HG02759 (cell line): ENCODE data around the gene TSPAN3.

Source experiments
- ATAC-seq: cut with Tn5 transposase; IDR thresholded peaks from one replicate; pipeline ENCODE4 v1.9.1; 2021; ENCODE audit warnings: mild to moderate bottlenecking, moderate library complexity; ENCODE audit not compliant: unreplicated experiment

Gene TSPAN3

DNA sequence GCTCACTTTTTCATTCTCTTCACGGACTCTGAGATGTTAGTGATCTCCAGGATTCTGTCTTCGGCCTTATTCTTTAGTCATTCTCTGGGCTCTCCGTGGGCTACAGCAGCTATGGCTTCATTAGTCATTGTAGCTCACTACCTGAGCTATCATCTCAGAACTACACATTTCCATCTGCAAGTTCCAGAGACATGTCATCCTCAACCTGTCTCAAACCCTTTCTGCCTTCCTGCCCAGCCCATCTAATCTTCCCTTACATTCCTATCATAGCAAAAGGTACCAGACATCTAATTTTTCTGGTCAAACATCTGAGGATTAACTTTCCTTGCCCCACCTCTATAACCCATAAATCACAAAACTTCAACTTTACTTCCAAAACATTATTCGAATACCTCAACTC, 13.2 kb downstream of the TSPAN3 start:
- ATAC-seq, result no peak

DNA sequence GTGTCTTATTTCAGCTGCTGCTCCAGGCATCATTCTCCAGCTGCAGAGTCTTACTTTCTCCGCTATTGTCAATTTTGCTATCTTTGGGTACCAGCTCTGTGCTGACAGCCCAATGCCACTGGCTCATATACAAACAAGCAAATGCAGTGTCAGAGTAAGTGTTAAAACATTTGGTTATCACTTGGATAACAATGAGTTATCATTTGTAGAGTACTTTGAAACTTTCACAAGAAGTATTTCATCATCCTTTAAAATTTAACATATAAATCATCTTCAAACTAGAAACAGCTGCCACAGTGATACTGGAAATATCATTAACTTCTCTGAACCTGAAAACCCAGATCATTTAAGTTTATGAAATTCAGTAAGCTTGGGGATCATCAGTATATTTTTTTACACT, 13.8 kb downstream of the TSPAN3 start:
- ATAC-seq, result no peak

DNA sequence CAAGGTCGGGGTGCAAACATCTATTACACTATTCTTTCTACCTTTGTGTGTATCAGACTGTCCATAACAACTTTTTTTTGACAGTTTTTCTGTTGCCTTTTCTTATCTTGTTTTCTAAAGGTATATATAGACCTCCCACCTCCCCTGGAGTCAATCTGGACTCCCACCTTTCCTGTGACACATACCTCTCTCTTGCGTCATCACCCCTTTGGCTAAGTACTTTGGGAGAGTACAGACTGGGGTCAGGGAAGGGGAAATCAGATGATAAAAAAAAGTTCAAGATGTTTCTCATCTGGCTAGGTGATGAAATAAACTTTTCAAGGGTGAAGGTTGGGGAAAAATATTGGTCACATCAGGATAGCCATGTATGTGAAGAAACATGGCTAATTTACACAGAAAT, 17.2 kb downstream of the TSPAN3 start:
- ATAC-seq, result no peak

DNA sequence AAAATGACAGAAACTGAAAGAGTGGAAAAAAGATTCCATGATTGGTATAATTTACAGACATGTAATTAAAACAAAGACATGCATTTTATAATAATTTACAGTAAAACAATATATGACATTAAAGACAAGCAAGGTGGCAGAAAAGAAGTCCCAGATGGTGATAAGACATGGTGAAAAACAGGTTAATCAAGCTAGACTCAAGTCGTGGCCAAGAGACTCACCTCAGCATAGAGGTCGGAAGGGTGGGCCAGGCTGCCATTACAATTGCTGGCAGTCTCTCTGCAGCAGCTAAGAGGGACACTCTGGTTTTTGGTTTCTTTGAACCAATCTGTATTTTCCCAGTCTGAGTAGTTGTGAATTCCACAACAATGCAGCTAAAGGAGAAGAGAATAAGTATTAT, 18.4 kb downstream of the TSPAN3 start:
- no peak for ATAC-seq

DNA sequence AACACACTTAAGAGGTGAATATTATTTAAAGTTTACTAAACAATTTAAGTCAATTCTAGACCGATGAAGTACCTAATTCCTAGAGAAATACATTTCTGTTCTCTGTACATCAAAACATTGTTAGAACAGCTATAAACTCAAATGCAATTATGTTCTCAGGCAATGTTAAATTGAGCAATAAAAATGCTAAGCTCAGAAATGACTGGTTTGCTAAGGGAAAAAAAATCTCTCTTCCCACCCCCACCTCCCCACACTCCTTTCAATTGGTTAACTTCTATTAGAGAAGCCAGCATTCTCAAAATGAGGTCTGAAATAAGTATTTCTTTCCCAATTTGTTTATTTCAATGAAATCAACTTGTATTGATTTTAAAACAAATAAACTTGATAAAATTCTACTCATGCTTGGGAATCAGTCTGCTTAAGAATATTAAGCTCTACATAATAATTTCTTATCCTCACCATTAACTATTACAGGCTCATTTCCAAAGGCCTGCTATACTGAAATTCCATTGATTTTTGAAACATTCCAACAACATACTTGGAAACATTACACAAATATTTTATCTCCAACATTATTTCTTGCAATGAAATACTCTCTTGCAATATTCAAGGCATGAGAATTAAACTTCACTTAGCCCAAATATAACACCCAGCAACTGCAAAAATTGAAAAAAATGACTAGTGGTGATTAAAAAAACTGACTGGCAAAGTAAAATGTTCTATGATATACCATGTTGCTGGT, 22.6 kb downstream of the TSPAN3 start:
- no peak for ATAC-seq

DNA sequence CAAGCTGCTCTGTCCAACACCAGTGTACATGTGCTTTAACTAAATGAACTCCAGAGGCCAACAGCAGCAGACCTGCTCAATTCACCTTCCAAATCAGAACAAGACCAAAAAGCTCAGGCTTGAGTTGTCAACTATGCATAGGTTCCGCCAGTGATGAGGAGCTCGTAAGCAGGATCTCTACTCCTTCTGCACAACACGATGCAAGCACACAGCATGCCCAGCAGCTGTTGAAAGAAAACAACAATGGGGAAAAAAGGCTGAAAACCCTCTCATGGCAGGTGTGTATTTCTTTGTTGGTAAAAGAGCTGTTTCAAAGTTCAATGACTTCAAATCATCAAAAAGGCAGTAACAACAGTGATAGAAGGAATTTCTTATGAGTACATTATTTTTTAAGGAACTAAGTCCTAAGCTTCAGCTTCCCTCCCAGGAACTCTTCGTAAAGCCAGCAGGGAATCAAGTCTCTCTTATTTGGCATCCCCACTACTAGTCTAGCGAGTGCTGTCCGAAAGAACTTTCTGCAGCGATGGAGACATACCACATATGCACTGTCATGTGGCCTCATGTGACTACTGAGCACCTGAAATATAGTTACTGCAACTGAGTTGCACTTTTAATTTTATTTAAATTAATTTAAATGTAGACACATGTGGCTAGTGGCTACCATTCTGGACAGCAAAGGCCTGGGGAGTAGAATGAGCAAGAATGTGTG, 24.1 kb downstream of the TSPAN3 start:
- ATAC-seq, result no peak

DNA sequence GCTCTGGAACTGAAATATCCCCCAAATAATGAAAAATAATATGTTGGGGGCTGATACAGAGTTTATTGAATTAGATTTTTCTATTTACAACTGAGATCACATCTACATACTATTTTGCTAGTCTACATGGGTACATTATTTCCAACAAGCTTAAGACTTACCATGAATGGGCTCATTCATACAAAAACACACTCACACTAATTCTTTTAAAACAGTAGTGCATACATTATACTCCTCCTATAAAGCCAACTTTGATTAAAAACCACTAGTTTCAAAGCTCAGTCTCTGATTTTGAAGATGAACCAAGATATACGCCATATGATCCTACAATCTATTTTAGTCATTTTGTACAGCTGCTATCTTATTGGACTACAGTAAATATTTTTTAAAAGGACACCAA, 24.9 kb downstream of the TSPAN3 start:
- no peak for ATAC-seq

DNA sequence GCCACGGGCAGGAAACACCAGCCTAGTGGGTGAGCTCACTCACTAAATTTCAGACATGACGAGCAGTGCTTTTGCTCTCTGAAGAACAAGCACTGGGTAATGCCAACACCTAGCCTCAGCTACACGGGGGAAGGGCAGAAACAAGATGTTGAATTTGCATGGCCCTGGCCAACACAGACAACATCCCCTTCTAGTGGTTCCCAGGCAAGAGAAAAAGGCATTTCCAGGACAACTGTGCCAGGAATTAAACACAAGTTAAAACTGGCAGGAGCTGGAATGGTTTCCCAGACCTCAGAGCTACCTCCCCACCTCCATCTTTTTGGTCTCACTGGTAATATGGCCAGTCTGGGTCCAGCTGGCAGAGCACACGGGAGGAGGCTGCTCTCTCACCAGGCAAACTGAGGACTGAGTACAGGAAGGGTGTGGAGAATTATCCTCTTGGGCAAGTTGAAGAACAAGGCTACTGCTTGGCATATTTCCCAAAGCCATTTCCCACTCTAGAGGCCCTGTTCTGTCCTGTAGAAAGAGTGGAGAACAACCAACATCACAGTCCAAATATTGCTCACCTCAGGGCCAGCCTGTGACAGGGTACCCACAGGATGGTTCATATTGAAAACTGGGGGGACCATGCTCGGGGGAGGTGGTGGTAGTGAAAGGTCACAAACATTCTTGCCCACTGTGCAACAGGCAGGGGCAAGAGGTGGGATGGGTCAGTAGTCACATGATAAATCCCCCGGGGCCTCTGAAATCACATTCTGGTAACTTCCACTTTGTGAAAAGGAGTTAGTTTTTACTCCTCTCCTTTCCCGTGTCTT, 26.5 kb downstream of the TSPAN3 start:
- no peak for ATAC-seq

DNA sequence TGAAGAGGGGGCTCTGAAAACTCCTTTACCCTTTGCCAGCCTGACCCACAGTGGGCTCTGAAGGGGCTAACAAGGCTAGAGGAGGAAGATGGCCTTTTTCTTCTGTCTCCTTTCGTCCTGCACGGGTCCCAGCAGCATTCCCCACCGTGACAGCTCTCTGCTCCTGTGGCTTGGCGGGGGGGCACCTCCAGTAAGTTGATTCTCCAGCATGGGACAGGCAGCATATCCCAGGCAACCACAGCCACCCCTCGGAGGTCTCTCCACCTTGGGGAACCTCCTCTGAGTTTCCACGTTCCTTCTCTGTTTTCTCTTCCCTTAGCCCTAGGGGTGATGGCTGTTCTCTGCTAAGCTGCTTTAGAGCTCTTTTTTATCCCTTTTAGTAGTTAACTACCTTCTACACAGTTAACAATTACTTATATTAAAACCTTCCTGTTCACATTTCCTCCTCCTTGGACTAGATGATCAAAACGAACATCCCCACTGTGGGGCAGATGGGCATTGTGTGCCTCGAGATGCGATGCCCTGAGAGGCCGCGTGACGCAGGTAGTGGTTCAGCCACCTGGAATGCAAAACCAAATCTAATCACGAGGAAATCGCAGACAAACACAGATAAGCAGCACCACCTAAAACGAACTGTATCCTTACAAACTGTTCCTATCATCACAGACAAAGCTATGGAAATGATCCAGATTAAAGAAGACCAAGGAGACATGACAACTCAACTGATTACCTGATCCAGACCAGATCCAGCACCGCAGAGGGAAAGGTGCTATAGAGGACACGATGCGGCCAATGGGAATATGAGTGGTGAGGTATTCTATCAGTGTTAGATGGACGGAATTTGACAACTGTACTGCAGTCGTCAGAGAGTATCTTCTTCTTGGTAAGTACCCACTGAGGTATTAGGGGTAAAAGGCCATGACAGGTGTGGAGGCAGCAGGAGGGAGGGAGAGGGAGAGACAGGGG, 27.7 kb downstream of the TSPAN3 start:
- no peak for ATAC-seq

DNA sequence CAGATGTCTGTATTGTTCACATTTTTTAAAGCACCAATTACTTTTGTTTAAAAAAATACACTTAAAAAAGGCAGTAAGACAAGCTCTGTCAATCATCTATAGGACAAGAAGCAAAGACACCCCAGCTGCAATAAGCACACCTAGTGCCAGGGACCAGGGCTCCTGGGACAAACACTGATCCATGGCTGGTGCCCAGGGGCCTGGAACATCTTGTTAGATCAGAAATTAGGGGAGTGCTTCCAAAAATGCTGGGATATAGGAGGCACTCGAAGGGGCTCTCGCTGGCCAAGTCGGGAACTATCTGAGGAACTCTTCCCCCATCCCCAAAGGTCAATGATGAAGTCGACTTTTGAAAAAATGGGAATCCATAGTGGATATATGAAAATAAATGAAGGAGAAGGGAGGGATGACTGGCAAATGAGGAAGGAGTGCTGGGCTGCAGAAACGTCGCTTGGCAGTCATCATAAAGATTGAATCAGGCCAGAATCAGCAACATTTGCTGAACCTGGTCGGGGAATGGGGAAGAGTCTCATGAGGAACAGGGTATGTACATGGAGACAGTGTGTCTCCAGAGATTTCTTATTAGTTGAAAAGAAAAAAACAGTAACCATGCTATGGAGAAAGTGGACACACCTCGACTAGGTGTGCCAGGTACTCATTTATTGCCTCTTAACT, 28.5 kb downstream of the TSPAN3 start:
- ATAC-seq, result no peak

DNA sequence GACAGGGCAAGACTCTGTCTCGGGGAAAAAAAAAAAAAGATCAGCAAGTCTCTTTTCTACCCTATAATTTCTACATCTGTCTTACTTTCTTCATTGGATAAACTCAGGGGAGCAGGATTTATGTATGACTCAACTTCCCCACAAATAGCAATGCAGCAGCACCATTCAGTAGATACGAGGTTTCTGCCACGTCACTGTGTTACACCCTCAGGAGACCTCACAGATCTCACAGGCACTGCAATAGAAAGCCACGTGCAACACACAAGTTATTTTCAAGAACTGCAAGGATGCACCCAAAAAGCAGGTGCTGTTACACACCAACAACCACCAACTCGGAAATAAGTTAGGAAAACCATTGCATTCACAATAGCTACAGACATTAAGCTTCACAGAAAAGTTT, 30.2 kb downstream of the TSPAN3 start:
- no peak for ATAC-seq

DNA sequence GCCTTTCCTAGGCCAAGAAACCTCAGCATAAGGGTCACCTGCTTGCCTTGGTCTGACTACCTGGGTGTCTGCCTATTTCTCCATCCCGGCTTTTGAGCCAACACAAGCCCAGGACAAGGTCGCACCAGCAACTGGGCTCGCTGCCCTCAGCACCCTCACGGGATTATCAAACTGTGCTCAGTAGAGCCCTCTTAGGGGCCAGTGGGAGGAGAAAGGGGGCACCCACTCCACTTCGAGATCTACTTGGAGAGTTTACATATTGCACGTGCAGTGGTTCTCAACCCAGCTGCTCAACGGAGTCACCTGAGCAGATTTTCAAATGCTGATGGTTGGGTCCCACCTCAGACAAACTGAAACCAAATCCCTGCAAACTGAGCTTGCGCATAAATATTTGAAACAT, 31.1 kb downstream of the TSPAN3 start:
- no peak for ATAC-seq

DNA sequence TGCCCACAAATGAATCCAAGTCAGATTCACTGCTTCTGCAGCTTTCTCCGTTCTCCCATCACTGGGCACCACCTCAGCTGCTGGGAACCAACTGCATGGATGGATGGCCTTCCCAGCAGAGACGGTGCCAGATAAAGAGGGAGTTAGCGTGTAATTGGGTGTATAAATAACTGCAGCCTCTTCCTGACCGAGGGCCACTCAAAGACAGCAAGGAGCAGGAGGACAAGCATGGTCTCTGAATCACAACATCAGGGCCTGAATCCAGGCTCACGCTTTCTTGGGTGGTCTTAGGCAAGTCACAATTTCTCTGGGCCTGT, 31.7 kb downstream of the TSPAN3 start:
- no peak for ATAC-seq

DNA sequence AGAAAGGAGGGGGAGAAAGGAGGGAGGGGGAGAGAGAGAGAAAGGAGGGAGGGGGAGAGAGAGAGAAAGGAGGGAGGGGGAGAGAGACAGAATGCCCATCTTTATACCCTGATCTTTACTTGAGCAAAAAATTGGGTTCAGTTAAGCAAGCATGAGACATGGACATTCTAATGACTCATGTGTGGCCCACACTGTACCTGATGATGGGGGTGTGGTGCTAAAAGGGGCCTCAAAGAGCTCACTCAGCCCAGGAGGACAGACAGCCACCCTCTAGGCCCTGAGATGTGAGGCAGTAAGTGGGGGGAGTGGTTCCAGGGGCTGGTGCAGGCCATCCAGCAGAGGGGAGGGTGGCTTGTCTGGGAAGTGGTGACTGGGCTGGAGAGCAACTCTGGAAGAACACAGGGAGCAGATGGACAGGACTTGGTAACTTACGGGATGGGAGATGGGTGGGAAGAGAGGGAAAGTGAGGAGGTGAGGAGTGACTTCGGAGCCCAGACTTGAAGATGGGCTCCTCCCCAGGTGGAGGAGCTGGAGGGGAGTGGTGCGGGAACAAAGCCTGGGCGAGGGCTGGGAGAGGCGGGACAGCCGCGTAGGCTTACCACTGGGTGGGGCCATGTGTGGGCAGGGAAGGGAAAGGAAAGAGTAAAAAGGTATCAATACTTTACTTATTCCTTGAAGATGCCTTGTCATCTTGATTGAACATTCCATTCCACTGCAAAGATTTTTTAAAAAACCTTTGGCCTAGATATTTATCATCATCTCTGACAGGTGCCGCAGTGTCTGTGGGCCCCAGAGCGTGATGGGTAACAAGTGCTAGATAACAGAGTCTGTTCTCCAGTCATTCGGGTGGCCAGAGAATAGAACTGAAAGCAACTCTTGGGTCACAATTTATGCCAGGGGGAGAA, 32.3 kb downstream of the TSPAN3 start:
- ATAC-seq, result no peak

DNA sequence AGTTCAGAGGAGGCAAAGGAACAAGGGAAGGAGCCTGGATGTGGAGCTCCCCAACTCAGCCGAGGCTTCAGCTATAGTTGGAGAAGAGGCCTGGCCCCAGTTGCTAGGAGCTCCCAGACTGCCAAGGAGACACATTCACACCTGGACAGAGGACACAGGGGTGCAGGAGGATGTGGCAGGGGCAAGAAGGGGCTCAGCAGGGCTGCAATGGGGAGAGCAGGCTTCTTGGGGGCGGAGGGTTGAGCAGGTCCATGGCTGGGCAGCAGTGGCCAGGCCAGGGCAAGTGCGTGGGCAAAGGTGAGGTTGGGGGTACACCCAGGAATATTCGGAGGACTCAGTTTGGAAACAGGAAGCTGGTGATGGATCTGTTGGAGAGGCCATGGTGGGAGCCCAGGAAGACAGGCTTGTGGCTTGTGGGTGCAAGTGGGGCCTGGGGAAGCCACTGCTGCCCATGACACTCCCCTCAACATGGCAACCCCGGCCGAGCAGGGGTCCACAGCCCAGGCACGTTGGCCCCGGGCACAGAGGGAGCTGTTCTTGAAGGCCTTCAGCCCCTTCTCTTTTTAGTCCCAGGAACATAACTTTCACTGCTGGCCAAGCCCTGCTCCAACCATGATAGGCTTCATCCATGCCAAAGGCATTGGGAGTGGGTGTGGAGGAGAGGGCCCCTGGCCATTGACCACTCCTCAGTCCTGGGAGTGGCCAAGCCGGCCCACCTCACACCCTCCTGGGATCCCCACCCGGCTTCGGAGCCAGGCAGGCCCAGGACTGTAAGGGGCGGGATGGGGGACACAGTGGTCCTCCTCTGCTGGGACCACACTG, 33.3 kb downstream of the TSPAN3 start:
- ATAC-seq, result no peak

DNA sequence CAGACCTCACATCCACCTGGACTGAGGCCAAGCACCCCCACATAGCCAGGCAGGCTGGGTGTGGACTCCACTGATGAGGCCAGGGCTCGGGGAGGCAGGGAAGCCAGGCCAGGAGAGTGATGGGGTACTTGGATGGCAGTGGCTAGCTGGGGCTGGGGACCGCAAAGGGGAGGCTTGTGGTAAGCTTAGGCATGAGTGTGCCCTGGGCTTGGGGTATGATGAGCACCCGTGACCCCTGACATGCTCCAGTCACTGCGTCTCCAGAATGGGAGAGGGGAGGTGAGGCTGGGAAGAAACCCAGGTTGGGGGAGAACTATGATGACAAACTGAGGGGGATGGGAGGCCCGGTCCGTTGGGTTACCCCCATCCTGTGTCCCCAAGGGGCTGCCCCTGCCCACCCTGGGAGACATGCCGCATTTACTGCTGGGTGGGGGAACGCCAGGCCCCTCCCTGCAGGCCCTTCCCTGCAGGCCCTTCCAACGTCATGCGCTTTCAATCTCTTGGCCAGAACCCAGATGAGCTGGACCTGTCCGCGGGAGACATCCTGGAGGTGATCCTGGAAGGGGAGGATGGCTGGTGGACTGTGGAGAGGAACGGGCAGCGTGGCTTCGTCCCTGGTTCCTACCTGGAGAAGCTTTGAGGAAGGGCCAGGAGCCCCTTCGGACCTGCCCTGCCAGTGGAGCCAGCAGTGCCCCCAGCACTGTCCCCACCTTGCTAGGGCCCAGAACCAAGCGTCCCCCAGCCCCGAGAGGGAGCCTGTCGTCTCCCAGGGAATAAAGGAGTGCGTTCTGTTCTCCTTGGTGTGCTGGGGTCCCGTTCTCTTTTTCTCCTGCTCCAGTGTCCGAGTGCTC, 34.1 kb downstream of the TSPAN3 start:
- ATAC-seq, result no peak

DNA sequence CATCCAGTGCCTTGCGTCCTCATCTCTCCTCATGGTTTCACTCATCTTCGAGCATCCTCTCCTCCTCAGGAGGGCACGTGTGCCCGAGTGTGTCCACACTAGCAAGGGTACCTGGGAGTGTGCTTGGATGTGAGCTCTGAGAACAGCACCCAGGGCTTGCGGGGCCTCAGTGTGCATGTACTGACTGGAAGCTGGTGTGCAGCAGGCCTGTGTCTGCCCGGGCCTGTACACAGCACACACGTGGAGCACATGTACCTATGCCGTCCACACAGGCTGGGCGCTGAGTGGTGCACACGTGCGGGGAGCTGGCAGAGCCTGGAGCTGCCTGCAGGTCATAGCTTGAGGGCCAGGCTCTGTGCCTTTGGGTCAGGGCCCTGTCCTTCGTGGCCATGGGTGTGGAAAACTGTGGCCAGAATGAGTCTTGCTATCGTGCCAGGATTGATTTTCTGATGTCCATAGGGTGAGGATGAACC, 34.9 kb downstream of the TSPAN3 start:
- no peak for ATAC-seq
